Measurements from ENCODE around the gene ARHGEF33.

GRCh38 chr2:38959466-38959865 is 69.8 kb downstream of the ARHGEF33 start:
- TF ChIP-seq CTCF (IDR thresholded peaks at IDR 0.05; ENCODE audit: control extremely low read depth in 1 of 3, insufficient read depth in 1 of 3, low read depth in 1 of 3, low read length in 3 of 3): no peak
- TF ChIP-seq EP300 (IDR thresholded peaks at IDR 0.05; ENCODE audit: borderline replicate concordance in 1 of 2, low read depth in 2 of 2, low read length in 2 of 2): no peak
- TF ChIP-seq POLR2AphosphoS5 (IDR thresholded peaks at IDR 0.05; ENCODE audit: low read depth, low read length): no peak
- no peak for TF ChIP-seq MAX (IDR thresholded peaks at IDR 0.05)
- TF ChIP-seq EZH2 (IDR thresholded peaks at IDR 0.05; ENCODE audit: low read depth, low read length, severe bottlenecking): no peak
- no peak for TF ChIP-seq POLR2A (IDR thresholded peaks at IDR 0.05; ENCODE audit: control extremely low read depth in 1 of 2, low read depth in 2 of 2, low read length in 2 of 2)
